NCI-H187 treated with DMSO at 0.1 percent for 48 hours (cell line): ENCODE measurements around the gene MOGAT1.

Experiments used
- DNase-seq: peaks from one replicate; lab custom pipeline; 2025; lab: John Stamatoyannopoulos, UW

The MOGAT1 gene

GRCh38 chr2:222671259-222672067 lies at the start of gene MOGAT1:
MOGAT1 (plus strand) TSS chr2:222671658; CDS start chr2:222671786, 128 bp downstream.
- no peak for DNase-seq

- no peak for DNase-seq
Measured at GRCh38 chr2:222621893-222622292, 49.6 kb upstream of the MOGAT1 start.

- no peak for DNase-seq
Measured at GRCh38 chr2:222622910-222623309, 48.5 kb upstream of the MOGAT1 start.

- DNase-seq = no peak
Measured at GRCh38 chr2:222623756-222624309, 47.6 kb upstream of the MOGAT1 start.

GRCh38 chr2:222627764-222628163 lies 43.7 kb upstream of the MOGAT1 start:
- DNase-seq = no peak

GRCh38 chr2:222635295-222635694 lies 36.2 kb upstream of the MOGAT1 start:
- no peak for DNase-seq

- no peak for DNase-seq
Measured at GRCh38 chr2:222637067-222637466, 34.4 kb upstream of the MOGAT1 start.

- no peak for DNase-seq
Measured at GRCh38 chr2:222641336-222641735, 30.1 kb upstream of the MOGAT1 start.

GRCh38 chr2:222643134-222643533 lies 28.3 kb upstream of the MOGAT1 start:
- DNase-seq = no peak

GRCh38 chr2:222646008-222646407 lies 25.4 kb upstream of the MOGAT1 start:
- no peak for DNase-seq

GRCh38 chr2:222649801-222650200 lies 21.7 kb upstream of the MOGAT1 start:
- no peak for DNase-seq

GRCh38 chr2:222651718-222652418 lies 19.6 kb upstream of the MOGAT1 start:
- DNase-seq = no peak

- no peak for DNase-seq
Measured at GRCh38 chr2:222652491-222653255, 18.8 kb upstream of the MOGAT1 start.

- DNase-seq = no peak
Measured at GRCh38 chr2:222653280-222653679, 18.2 kb upstream of the MOGAT1 start.

- DNase-seq = peak; percentile 73
Measured at GRCh38 chr2:222655787-222656525, 15.5 kb upstream of the MOGAT1 start, which contains the start of gene FARSB. FARSB (minus strand) TSS chr2:222656092; CDS start chr2:222656073, 19 bp downstream.

GRCh38 chr2:222656526-222657446 lies 14.7 kb upstream of the MOGAT1 start:
- DNase-seq = no peak

- DNase-seq = no peak
Measured at GRCh38 chr2:222663479-222663878, 8.0 kb upstream of the MOGAT1 start.

- no peak for DNase-seq
Measured at GRCh38 chr2:222668494-222669154, 2.8 kb upstream of the MOGAT1 start.

- no peak for DNase-seq
Measured at GRCh38 chr2:222669353-222669752, 2.1 kb upstream of the MOGAT1 start.
